MV-4-11 (cell line): Measurements from ENCODE around the gene DENND2C.

ENCODE experiments used
- DNase-seq: peaks from one replicate; lab custom pipeline; 2025; lab: John Stamatoyannopoulos, UW

DENND2C gene

GRCh38 chr1:114540821-114541220 lies 129.0 kb downstream of the DENND2C start:
- no peak for DNase-seq

GRCh38 chr1:114540272-114540671 lies 129.6 kb downstream of the DENND2C start:
- no peak for DNase-seq

- DNase-seq: no peak
These were observed 133.8 kb downstream of the DENND2C start for GRCh38 chr1:114536043-114536442.

GRCh38 chr1:114535401-114535800 lies 134.4 kb downstream of the DENND2C start:
- no peak for DNase-seq
